GM21447 (cell line): ENCODE measurements around the gene OPHN1.

Experiments
- ATAC-seq: cut with Tn5 transposase; IDR thresholded peaks from one replicate; pipeline ENCODE4 v1.9.1; 2021; ENCODE audit not compliant: unreplicated experiment

Gene OPHN1

GRCh38 chrX:68433155-68433980 lies at the start of gene OPHN1:
Gene OPHN1, minus strand, starts transcription at chrX:68433495. Its CDS starts 475 bp downstream, at chrX:68433020.
- ATAC-seq = no peak

GRCh38 chrX:68480969-68481368 lies 47.7 kb upstream of the OPHN1 start:
- ATAC-seq = no peak

DNA sequence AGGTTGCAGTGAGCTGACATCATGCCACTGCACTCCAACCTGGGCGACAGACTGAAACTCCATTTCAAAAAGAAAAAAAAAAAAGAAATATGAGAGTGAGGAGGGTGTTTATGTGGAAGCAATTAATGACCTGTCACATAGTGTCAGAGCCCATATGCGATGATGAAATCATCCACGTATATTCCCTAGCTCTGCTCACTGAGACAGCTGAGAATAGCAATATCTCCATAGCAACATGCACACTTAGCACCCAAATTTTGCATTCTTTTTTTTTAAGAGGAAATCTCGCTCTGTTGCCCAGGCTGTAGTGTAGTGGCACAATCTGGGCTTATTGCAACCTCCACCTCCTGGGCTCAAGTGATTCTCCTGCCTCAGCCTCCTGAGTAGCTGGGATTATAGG lies 31.5 kb upstream of the OPHN1 start:
- ATAC-seq = no peak

DNA sequence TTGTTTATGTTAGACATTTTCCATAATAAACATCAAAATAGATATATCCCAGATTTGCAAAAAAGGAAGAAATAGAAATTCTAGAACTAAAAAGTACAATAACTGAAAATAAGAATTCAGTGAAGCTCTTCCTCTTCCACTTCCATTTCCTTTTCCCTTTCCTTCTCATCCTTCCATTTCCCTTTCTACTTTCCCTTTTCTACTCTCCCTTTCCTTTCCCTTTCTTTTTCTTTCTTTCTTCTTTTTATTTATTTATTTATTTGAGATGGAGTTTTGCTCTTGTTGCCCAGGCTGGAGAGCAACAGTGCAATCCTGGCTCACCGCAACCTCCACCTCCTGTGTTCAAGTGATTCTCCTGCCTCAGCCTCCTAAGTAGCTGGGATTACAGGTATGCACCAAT lies 30.6 kb upstream of the OPHN1 start:
- ATAC-seq = no peak

- no peak for ATAC-seq
Measured at GRCh38 chrX:68462653-68463052, 29.4 kb upstream of the OPHN1 start.

- no peak for ATAC-seq
Measured at GRCh38 chrX:68462197-68462596, 28.9 kb upstream of the OPHN1 start.

- ATAC-seq = no peak
Measured at GRCh38 chrX:68461576-68461975, 28.3 kb upstream of the OPHN1 start.

DNA sequence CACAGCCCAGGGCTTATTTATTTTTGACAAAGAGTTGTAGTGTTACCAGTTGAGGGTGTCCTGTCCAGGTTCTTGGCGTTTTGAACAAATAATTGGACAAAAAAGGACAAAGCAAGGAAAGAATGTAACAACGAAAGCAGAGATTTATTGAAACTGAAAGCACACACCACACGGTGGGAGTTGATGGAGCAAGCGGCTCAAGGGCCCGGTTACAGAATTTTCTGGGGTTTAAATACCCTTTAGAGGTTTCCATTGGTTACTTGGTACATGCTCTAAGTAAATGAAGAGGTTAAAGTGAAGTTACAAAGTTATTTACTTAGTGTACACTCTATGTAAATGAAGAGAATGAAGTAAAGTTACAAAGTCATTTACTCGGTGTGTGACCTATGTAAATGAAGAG lies 27.8 kb upstream of the OPHN1 start:
- no peak for ATAC-seq

- no peak for ATAC-seq
Measured at GRCh38 chrX:68455151-68455510, 21.8 kb upstream of the OPHN1 start.

- no peak for ATAC-seq
Measured at GRCh38 chrX:68454476-68455150, 21.3 kb upstream of the OPHN1 start.

- ATAC-seq = no peak
Measured at GRCh38 chrX:68451720-68452119, 18.4 kb upstream of the OPHN1 start.

GRCh38 chrX:68443155-68443868 lies 10.0 kb upstream of the OPHN1 start:
- peak; percentile 63 for ATAC-seq

GRCh38 chrX:68440940-68441339 lies 7.6 kb upstream of the OPHN1 start:
- no peak for ATAC-seq

DNA sequence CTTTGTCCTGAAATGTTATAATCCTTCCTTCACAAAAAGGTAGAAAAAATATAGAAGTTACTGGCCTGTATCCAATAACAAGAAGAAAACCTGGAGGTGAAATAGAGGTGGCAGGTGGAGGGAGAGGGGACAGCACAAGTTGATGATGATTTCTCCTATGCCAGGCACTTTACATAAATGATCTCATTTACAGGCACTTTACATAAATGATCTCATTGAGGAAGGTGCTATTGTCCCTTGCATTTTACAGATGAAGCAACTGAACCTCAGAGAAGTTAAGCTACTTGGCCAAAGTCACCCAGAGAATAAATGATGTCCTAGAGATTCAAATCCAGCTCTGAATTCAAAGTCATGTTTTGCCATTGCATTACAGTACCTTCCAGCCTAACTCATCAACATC lies 7.1 kb upstream of the OPHN1 start:
- ATAC-seq = no peak

- no peak for ATAC-seq
Measured at GRCh38 chrX:68439341-68439740, 6.0 kb upstream of the OPHN1 start.

- ATAC-seq = no peak
Measured at GRCh38 chrX:68438575-68438974, 5.3 kb upstream of the OPHN1 start.

- ATAC-seq = no peak
Measured at GRCh38 chrX:68433981-68434299, 645 bp upstream of the OPHN1 start.

GRCh38 chrX:68432648-68433047 lies 647 bp downstream of the OPHN1 start:
- no peak for ATAC-seq

DNA sequence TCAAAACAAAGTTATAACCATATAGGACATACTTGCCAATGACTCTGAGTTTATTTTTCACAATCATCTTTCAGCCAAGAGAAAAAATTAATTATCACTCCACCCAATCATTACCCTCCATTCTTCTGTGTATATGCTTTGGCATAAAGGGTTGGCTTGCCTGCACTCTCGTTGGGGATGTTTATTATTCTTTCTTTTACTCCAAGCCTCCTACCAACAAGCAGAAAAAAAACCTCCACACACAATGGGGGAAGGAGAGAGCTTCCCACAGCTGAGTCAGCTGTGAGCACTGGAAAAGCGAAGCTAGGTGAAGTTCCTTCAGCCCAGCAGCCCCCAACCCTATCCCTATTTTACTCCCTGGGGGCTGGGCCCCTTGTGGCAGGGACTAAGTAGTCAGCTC lies 1.5 kb downstream of the OPHN1 start:
- ATAC-seq = no peak

DNA sequence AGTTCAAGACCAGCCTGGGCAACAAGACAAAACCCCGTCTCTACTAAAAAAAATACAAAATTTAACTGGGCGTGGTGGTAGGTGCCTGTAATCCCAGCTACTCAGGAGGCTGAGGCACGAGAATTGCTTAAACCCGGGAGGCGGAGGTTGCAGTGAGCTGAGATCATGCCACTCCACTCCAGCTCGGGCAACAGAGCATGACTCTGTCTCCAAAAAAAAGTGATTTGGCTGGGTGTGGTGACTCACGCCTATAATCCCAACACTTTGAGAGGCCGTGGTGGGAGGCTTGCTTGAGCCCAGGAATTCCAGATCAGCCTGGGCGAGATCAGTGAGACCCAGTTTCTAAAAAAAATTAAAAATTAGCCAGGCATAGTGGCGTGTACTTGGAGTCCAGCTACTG lies 4.1 kb downstream of the OPHN1 start:
- ATAC-seq = no peak

DNA sequence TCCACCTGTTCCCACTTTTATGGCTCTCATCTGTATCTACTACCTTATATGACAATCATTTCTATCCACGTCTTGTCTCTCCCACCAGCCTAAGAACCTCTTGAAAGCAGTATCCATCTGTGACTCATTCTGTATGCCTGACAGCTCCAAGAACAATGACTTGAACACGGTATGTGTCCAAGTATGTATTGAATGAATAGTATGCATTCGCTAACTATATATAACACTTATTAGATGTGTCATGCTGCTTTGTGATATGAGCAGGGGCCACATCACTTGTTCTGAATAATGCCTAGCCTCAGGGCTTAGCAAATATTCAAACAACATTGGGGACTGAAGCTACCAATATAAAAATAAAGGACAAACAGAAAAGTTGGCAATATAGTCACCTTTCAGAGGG lies 4.9 kb downstream of the OPHN1 start:
- ATAC-seq = no peak

GRCh38 chrX:68424719-68425118 lies 8.6 kb downstream of the OPHN1 start:
- no peak for ATAC-seq
